IMR-90 (cell line): Measurements from ENCODE around the gene ADAMTS5. TPM values are rescaled to one million over a fixed set of nuclear protein-coding genes. Genes with fewer than 3 reads are reported as not detected.

Experiments
- ATAC-seq: fragments of 200-7000 bp; cut with Tn5 transposase; 2 replicates; pipeline ENCODE4 v1.9.1; 2020; ENCODE audit warnings: low read depth, mild to moderate bottlenecking, moderate library complexity
- BruUV-seq: library from RNA; stranded (reverse); fragments of 400-500 nt; replicated peaks from 2 replicates; lab custom pipeline; 2021; lab: Mats Ljungman, UMichigan
- CTCF ChIA-PET: fragments of 300-600 bp; formaldehyde crosslinking; extraction: SDS; loops from one replicate; lab custom pipeline; 2021; ENCODE audit warnings: antibody characterized with exemption; lab: Yijun Ruan, JAX
- POLR2A ChIA-PET: fragments of 300-600 bp; sonication (Branson Sonifier 250); formaldehyde crosslinking; loops from one replicate; lab custom pipeline; 2022; ENCODE audit warnings: antibody characterized with exemption; ENCODE audit not compliant: unreplicated experiment; lab: Charles Lee
- DNase-seq: peaks from one replicate; pipeline ENCODE4 v3.0.0; 2013
- H2AFZ ChIP-seq: replicated peaks from 2 replicates; pipeline ENCODE3; 2013; ENCODE audit warnings: low read length, mild to moderate bottlenecking; ENCODE audit not compliant: poor library complexity
- H2AK5ac ChIP-seq: 2 replicates; pipeline ENCODE4 v1.6.1; 2013; ENCODE audit warnings: low read depth, low read length, inconsistent platforms
- H2AK9ac ChIP-seq: replicated peaks from 2 replicates; pipeline ENCODE3; 2013; ENCODE audit warnings: mild to moderate bottlenecking, low read depth, low read length, moderate library complexity; ENCODE audit not compliant: poor library complexity
- H2BK120ac ChIP-seq: 2 replicates; pipeline ENCODE4 v1.6.1; 2013; ENCODE audit warnings: low read depth, low read length, inconsistent platforms
- H2BK15ac ChIP-seq: 3 replicates; pipeline ENCODE4 v1.6.1; 2013; ENCODE audit warnings: low read depth, low read length, inconsistent platforms
- H2BK20ac ChIP-seq: 2 replicates; pipeline ENCODE4 v1.6.1; 2013; ENCODE audit warnings: low read depth, mild to moderate bottlenecking, inconsistent platforms, low read length, moderate library complexity
- H2BK5ac ChIP-seq: 2 replicates; pipeline ENCODE4 v1.6.1; 2013; ENCODE audit warnings: mild to moderate bottlenecking, low read depth, low read length, inconsistent platforms; ENCODE audit not compliant: poor library complexity, severe bottlenecking
- H3K14ac ChIP-seq: replicated peaks from 2 replicates; pipeline ENCODE4 v1.6.1; 2013; ENCODE audit warnings: low read depth, low read length, inconsistent platforms
- H3K18ac ChIP-seq: 2 replicates; pipeline ENCODE4 v1.6.1; 2013; ENCODE audit warnings: low read depth, low read length, control low read depth
- H3K23ac ChIP-seq: 2 replicates; pipeline ENCODE4 v1.6.1; 2013; ENCODE audit warnings: low read depth, low read length, inconsistent platforms
- H3K27ac ChIP-seq: 2 replicates; pipeline ENCODE4 v1.5.1; 2013; ENCODE audit warnings: mild to moderate bottlenecking, control low read depth, low read length; ENCODE audit not compliant: insufficient read depth
- H3K27me3 ChIP-seq: 2 replicates; pipeline ENCODE4 v1.6.1; 2013; ENCODE audit warnings: low read length; ENCODE audit not compliant: control insufficient read depth, insufficient read depth
- H3K36me3 ChIP-seq: 2 replicates; pipeline ENCODE4 v1.6.1; 2013; ENCODE audit warnings: low read length, mixed read lengths; ENCODE audit not compliant: control insufficient read depth, insufficient read depth
- H3K4ac ChIP-seq: 2 replicates; pipeline ENCODE4 v1.6.1; 2013; ENCODE audit warnings: low read depth, low read length, inconsistent platforms
- H3K4me1 ChIP-seq: 2 replicates; pipeline ENCODE4 v1.6.1; 2013; ENCODE audit warnings: low read length, mixed read lengths; ENCODE audit not compliant: control insufficient read depth, insufficient read depth
- H3K4me2 ChIP-seq: 2 replicates; pipeline ENCODE4 v1.6.1; 2013; ENCODE audit warnings: low read depth, mild to moderate bottlenecking, control low read depth, low read length, moderate library complexity
- H3K4me3 ChIP-seq: 2 replicates; pipeline ENCODE4 v1.5.1; 2013; ENCODE audit warnings: low read depth, mild to moderate bottlenecking, control low read depth, low read length, moderate library complexity; ENCODE audit not compliant: insufficient read depth
- H3K56ac ChIP-seq: 2 replicates; pipeline ENCODE4 v1.6.1; 2013; ENCODE audit warnings: low read length, inconsistent platforms; ENCODE audit not compliant: insufficient read depth; ENCODE audit errors: extremely low read depth
- H3K79me1 ChIP-seq, 2 experiments: 2 replicates each; pipeline ENCODE4 v1.6.1; 2013; ENCODE audit warnings: low read length in 2 of 2, inconsistent platforms in 1 of 2, low read depth in 1 of 2
- H3K9ac ChIP-seq: 2 replicates; pipeline ENCODE4 v1.6.1; 2013; ENCODE audit warnings: low read depth, low read length, control low read depth
- H3K9me1 ChIP-seq: 2 replicates; pipeline ENCODE4 v1.6.1; 2013; ENCODE audit warnings: low read length, inconsistent platforms; ENCODE audit not compliant: insufficient read depth
- H3K9me3 ChIP-seq: 2 replicates; pipeline ENCODE4 v1.6.1; 2013; ENCODE audit warnings: low read length; ENCODE audit not compliant: control insufficient read depth, insufficient read depth
- H4K20me1 ChIP-seq: 2 replicates; pipeline ENCODE4 v1.6.1; 2013; ENCODE audit warnings: low read length, inconsistent platforms; ENCODE audit not compliant: insufficient read depth
- H4K5ac ChIP-seq: 2 replicates; pipeline ENCODE4 v1.6.1; 2013; ENCODE audit warnings: mild to moderate bottlenecking, low read depth, low read length, control low read depth
- H4K8ac ChIP-seq, 2 experiments: 2 replicates each; pipeline ENCODE4 v1.6.1; 2013; ENCODE audit warnings: low read depth in 2 of 2, low read length in 2 of 2, control low read depth in 1 of 2, inconsistent platforms in 1 of 2
- H4K91ac ChIP-seq: 2 replicates; pipeline ENCODE4 v1.6.1; 2013; ENCODE audit warnings: low read depth, low read length, inconsistent platforms; ENCODE audit not compliant: insufficient read depth
- BHLHE40 ChIP-seq: fragments of 150-350 bp; IDR thresholded peaks from 2 replicates; pipeline ENCODE4 v1.6.1; 2016; ENCODE audit warnings: mild to moderate bottlenecking, low read depth, low read length
- CEBPB ChIP-seq: IDR thresholded peaks from 2 replicates; pipeline ENCODE4 v1.6.1; 2012; ENCODE audit warnings: low read depth, low read length, improper control_type of control experiment
- CHD1 ChIP-seq: IDR thresholded peaks from 2 replicates; pipeline ENCODE4 v1.6.1; 2012; ENCODE audit warnings: low read depth, low read length, improper control_type of control experiment
- CTCF ChIP-seq: conservative IDR thresholded peaks from 2 replicates; pipeline ENCODE4 v1.5.1; 2012; ENCODE audit warnings: mild to moderate bottlenecking, low read depth, low read length, improper control_type of control experiment
- ELK1 ChIP-seq: fragments of 150-350 bp; IDR thresholded peaks from 2 replicates; pipeline ENCODE4 v1.6.1; 2016; ENCODE audit warnings: low read depth, mild to moderate bottlenecking, low read length, moderate library complexity, borderline replicate concordance
- FOS ChIP-seq: fragments of 150-350 bp; IDR thresholded peaks from 2 replicates; pipeline ENCODE4 v1.6.1; 2016; ENCODE audit warnings: low read depth, low read length
- MAZ ChIP-seq: IDR thresholded peaks from 2 replicates; pipeline ENCODE4 v1.6.1; 2012; ENCODE audit warnings: low read depth, mild to moderate bottlenecking, low read length, improper control_type of control experiment, moderate library complexity, borderline replicate concordance
- MXI1 ChIP-seq: IDR thresholded peaks from 2 replicates; pipeline ENCODE4 v1.6.1; 2012; ENCODE audit warnings: low read depth, mild to moderate bottlenecking, low read length, moderate library complexity, borderline replicate concordance
- NFE2L2 ChIP-seq: fragments of 150-350 bp; IDR thresholded peaks from 2 replicates; pipeline ENCODE4 v1.6.1; 2016; ENCODE audit warnings: low read depth, mild to moderate bottlenecking, low read length
- POLR2A ChIP-seq: IDR thresholded peaks from 2 replicates; pipeline ENCODE4 v1.6.1; 2012; ENCODE audit warnings: mild to moderate bottlenecking, low read depth, low read length
- RAD21 ChIP-seq: IDR thresholded peaks from 2 replicates; pipeline ENCODE4 v1.6.1; 2012; ENCODE audit warnings: low read length, improper control_type of control experiment
- RCOR1 ChIP-seq: IDR thresholded peaks from 2 replicates; pipeline ENCODE4 v1.6.1; 2012; ENCODE audit warnings: mild to moderate bottlenecking, low read length, improper control_type of control experiment; ENCODE audit not compliant: insufficient replicate concordance
- RFX5 ChIP-seq: IDR thresholded peaks from 2 replicates; pipeline ENCODE4 v1.8.0; 2012; ENCODE audit warnings: low read depth, mild to moderate bottlenecking, low read length, moderate library complexity
- SMC3 ChIP-seq: fragments of 150-350 bp; IDR thresholded peaks from 2 replicates; pipeline ENCODE4 v1.6.1; 2016; ENCODE audit warnings: low read depth, mild to moderate bottlenecking, antibody characterized with exemption, low read length, moderate library complexity
- USF2 ChIP-seq: fragments of 150-350 bp; IDR thresholded peaks from 2 replicates; pipeline ENCODE4 v1.6.1; 2017; ENCODE audit warnings: mild to moderate bottlenecking, antibody characterized with exemption, low read length, low read depth
- WGBS, 2 experiments: methylation state at CpG; one replicate each; pipeline versions ENCODE4 v1.1.5 to v1.1.7; 2013; ENCODE audit warnings: missing lambda C conversion rate in 2 of 2; ENCODE audit not compliant: insufficient read length in 1 of 2; ENCODE audit errors: extremely low coverage in 2 of 2; 5-methylcytosine and 5-hydroxymethylcytosine counted together
- dilution Hi-C: fragments of 300-500 bp; cut with HindIII; formaldehyde crosslinking; loops from one replicate; pipeline ENCODE4 v1.14.3; 2018; ENCODE audit warnings: low sequenced_read_pairs; ENCODE audit not compliant: unreplicated experiment
- in situ Hi-C: fragments of 300-500 bp; cut with MboI; formaldehyde crosslinking; loops from 3 replicates; pipeline ENCODE4 v1.14.3; 2019; ENCODE audit warnings: low sequenced_read_pairs, inconsistent platforms, mixed read lengths
- intact Hi-C: fragments of 100-400 bp; cut with micrococcal nuclease; formaldehyde crosslinking; loops from 2 replicates; pipeline ENCODE4 v1.10.0; 2022
- polyA plus RNA-seq, 3 experiments: library from polyadenylated mRNA; depleted of rRNA; stranded (reverse); fragments of >200 nt; gene quantifications; 2 replicates each; pipeline ENCODE4 v1.2.3, GENCODE V29; 2012; ENCODE audit warnings: low replicate concordance in 1 of 3
- total RNA-seq: library from RNA; depleted of rRNA; stranded (reverse); fragments of >200 nt; gene quantifications from 2 replicates; pipeline ENCODE4 v1.2.3, GENCODE V29; 2012

The ADAMTS5 gene
- total and polyA plus RNA-seq, 2 of the 4 experiments (the other 2 are of a cell fraction): 0.54 to 0.58 TPM

- TF ChIP-seq RFX5: no peak
- TF ChIP-seq MXI1: no peak
- no peak for TF ChIP-seq ELK1
- TF ChIP-seq MAZ: no peak
- TF ChIP-seq RAD21: no peak
- no peak for TF ChIP-seq BHLHE40
- no peak for TF ChIP-seq USF2
- TF ChIP-seq CTCF: no peak
- no peak for TF ChIP-seq POLR2A
- no peak for TF ChIP-seq NFE2L2
- no peak for TF ChIP-seq FOS
- TF ChIP-seq CEBPB: no peak
- no peak for TF ChIP-seq CHD1
- no peak for TF ChIP-seq SMC3
- TF ChIP-seq RCOR1: no peak
- ATAC-seq (no peak), DNase-seq (no peak)
- Histone ChIP-seq H3K14ac (no peak overlapping the region), H2BK120ac (no peak overlapping the region), H2BK20ac (no peak overlapping the region), H4K91ac (no peak overlapping the region), H2AK9ac (no peak overlapping the region), H3K18ac (no peak overlapping the region), H4K20me1 (no peaks in the 10 kb centered on the region), H4K8ac (no peak overlapping the region), H3K9ac (no peak overlapping the region), H3K27me3 (no peaks in the 10 kb centered on the region), H2AK5ac (no peak overlapping the region), H3K36me3 (peaks cover 16% of the 10 kb centered on the region), H3K4me1 (peaks cover 8% of the 10 kb centered on the region), H3K9me3 (no peaks in the 10 kb centered on the region), H4K5ac (no peak overlapping the region), H3K56ac (no peak overlapping the region), H3K27ac (no peak overlapping the region), H2BK15ac (no peak overlapping the region), H3K79me1 (no peaks in the 10 kb centered on the region), H3K23ac (no peak overlapping the region), H3K9me1 (peaks cover 4% of the 10 kb centered on the region), H3K4me3 (no peak overlapping the region), H2BK5ac (no peak overlapping the region), H3K4me2 (no peak overlapping the region), H3K4ac (no peak overlapping the region), H2AFZ (no peak overlapping the region)
- BruUV-seq: no TSS peak
- dilution Hi-C loops: no loop called here
- intact Hi-C loops: no loop called here
- in situ Hi-C loops: no loop called here
- POLR2A ChIA-PET: no interaction called here
- WGBS, 2 experiments: no CpG with 5 or more reads among the region's 2 CpGs
- CTCF ChIA-PET: no interaction called here
Measured at GRCh38 chr21:26943921-26944320, 23.0 kb downstream of the ADAMTS5 start.
